C4-2B (cell line): ENCODE results near the gene ARAP1.

Experiments used
- H3K27ac ChIP-seq: fragments of 450-650 bp; 2 replicates; pipeline ENCODE4 v1.5.1; 2017
- ZFX ChIP-seq: fragments of 450-650 bp; IDR thresholded peaks from 2 replicates; pipeline ENCODE4 v1.6.1; 2017
- TF ChIP-seq, protein P1 (sequence below): fragments of 450-650 bp; conservative IDR thresholded peaks from 2 replicates; pipeline ENCODE4 v1.5.1; 2017; ENCODE audit warnings: mild to moderate bottlenecking

Gene ARAP1

DNA sequence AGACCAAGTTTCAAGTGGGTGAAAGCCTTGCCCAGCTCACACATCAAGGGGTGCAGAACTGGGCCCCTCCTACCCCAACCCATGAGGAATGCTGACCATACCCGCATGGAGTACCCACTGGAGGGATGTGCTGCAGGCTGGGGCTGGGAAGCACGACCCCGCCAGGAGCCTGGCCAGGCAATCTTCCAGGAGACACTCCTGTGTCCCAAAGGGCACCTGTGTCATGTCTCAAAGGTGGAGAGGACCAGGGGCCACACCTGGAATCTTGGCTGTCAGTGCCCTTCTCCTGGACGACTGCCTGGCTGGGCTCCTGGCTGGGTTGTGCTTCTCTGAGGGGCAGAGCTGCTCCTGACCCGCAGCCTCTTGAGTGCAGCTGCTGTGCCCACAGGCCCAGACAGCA lies 6.7 kb downstream of the ARAP1 start:
- TF ChIP-seq ZFX = no peak
- TF ChIP-seq, protein P1, sequence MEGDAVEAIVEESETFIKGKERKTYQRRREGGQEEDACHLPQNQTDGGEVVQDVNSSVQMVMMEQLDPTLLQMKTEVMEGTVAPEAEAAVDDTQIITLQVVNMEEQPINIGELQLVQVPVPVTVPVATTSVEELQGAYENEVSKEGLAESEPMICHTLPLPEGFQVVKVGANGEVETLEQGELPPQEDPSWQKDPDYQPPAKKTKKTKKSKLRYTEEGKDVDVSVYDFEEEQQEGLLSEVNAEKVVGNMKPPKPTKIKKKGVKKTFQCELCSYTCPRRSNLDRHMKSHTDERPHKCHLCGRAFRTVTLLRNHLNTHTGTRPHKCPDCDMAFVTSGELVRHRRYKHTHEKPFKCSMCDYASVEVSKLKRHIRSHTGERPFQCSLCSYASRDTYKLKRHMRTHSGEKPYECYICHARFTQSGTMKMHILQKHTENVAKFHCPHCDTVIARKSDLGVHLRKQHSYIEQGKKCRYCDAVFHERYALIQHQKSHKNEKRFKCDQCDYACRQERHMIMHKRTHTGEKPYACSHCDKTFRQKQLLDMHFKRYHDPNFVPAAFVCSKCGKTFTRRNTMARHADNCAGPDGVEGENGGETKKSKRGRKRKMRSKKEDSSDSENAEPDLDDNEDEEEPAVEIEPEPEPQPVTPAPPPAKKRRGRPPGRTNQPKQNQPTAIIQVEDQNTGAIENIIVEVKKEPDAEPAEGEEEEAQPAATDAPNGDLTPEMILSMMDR = no peak
- H3K27ac ChIP-seq = no peak overlapping the region

DNA sequence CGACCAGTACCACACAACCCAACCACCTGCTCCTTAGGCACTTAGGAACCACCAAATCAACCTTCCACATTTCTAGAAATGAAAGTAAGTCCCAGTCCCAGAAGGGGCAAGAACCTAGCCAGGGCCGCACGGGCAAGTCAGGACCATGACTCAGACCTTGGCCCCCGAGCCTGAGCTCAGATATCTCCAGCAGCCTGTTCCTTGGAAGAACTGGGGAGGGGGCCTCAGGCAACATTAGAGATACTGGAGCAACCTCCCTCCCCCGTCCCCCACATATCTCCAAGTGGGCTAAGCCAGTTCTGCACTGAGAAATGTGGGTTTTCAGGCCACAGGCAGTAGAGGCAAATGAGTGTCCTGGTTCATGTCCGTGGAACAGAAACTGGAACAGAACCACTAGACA lies 7.7 kb downstream of the ARAP1 start:
- H3K27ac ChIP-seq = no peak overlapping the region
- TF ChIP-seq ZFX = no peak
- TF ChIP-seq, protein P1 = no peak

DNA sequence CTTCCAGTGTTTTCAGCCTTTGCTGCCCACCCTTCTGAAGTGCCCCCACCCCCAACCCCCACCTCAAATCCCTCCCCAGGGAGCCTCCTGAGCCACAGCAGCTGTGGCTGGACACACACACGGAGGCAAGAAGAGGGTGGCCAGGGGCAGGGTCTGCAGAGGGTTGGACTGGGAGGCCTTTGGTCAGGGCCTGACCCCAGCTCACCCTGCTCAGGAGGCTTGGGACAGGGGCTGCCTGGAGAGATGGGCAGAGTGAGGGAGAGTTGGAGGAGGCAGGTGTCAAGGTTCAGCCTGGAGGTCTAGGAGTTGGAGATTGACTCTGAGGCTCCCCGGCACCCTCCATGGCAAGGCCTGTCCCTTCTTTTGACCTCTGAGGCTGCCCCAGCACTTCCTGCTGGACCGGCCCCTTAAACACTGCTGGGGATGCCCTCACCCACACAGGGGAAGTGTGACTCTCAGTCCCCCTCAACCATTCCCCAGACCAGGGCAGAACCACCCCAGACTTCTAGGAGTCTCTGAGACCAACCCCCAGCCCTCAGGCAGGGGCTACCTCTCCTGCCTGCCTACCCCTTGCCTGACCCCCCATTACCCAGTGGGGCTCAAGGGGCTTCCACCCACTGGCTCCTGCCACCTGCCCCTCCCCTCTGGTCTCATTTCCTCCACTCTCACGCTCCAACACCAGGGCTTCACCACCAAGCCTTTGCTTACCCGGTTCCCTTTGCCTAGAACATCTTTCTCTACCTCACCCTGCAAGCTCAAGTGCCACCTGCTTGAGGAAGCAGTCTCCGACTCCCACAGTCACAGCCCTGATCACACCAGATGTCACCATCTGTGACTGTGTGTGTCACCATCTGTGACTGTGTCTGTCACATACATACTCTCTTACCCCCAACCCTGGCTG lies 8.6 kb downstream of the ARAP1 start:
- H3K27ac ChIP-seq = no peak overlapping the region
- TF ChIP-seq, protein P1 = no peak
- no peak for TF ChIP-seq ZFX

DNA sequence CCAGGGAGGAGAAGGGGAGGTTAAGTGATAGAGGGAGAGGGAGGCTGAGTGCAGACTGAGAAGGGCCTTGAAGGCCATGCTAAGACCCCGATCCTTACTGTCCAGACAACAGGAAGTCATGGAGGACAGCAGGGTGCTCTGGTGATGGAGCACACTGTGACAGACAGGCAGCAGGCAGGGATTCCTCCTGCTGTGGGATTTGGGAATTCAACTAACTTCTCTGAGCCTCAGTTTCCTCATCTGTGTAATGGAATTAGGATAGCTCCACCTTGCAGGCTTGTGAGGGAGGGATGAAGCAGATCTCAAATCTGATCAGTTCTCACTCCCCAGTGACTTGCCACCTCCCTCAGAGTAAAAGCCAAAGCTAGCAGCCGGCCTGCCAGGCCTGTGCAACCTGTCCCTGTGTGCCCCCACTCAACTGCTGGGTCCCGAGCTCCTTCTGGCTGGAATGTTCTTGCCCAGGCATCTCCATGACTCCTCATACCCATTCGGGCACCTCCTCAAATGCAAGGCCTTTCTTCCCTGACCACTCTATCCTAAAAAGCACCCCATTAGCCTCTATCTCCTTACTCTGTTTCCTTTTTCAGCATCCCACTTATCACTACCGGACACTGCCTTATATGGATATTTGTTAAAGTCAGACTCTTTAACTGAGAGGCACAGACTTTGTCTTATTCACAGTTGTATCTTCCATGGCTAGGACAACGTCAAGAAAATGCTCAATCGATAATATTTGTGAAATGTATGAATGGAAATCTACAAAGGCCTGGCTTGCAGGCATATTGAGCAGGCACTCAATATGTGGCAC lies 9.5 kb downstream of the ARAP1 start:
- peak overlapping the region; percentile 2; the same call in 1 of the 2 replicates for H3K27ac ChIP-seq
- TF ChIP-seq, protein P1 = no peak
- no peak for TF ChIP-seq ZFX

DNA sequence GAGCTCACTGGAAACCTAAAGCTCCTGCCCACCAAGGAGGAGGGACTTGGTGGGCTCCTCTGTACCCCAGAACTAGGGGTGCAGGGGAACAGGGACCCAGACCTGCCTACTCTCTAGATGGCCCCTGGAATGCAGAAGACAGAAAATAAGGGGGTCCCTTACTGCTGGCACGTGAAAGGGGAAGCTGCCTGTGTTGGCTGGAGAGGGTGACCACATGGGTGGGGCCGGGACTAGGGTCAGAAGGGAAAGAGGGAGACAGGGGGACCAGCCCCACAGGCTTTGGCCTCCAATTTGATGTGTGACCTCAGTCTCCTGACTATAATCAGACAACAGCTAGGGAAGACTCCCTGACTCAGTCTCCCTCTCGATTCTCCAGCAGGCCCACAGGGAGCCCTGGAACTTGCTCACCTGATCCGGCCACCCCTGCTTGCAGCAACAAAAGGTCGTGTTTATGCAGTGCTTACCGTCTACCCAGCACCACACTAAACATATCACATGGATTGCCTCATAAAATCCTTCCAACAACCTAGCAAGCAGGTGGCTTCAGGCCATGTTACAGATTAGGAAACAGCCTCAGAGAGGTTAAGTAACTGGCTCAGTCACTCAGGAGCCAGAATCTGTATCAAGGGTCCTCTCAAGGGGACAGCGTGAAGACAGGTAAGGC lies 10.2 kb downstream of the ARAP1 start:
- TF ChIP-seq, protein P1 = no peak
- TF ChIP-seq ZFX = no peak
- H3K27ac ChIP-seq = peak overlapping the region; percentile 2; the same call in 1 of the 2 replicates

DNA sequence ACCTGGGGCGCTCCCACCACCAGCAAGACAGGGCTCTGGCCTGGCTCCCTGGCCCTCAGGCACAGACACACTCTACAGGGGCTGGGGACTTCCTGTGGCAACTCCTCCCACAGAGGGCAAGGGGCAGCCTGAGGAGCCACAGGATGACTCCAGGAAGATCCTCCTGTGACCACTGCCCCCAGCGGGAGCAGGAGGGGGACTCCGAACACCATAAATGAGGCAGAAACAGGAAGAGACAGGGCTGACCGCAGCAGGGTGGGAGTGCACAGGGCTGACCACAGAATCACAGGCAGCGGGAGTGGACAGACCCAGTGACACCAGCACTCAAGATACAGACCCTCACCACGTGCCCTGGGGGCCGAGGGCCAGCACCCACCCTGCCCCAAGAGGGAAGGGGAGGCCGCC lies 10.8 kb downstream of the ARAP1 start:
- TF ChIP-seq, protein P1 = no peak
- TF ChIP-seq ZFX = no peak
- H3K27ac ChIP-seq = no peak overlapping the region; the same call in 1 of the 2 replicates
